A673 (cell line): ENCODE results near the gene ADAM17.

Source experiments
- EZH2 ChIP-seq: fragments of 200-600 bp; sonication (generic); IDR thresholded peaks from 2 replicates; pipeline ENCODE4 v1.6.1; 2017; ENCODE audit warnings: borderline replicate concordance, low read depth, mild to moderate bottlenecking, mixed read lengths, antibody characterized with exemption, low read length; ENCODE audit not compliant: poor library complexity, severe bottlenecking
- TF ChIP-seq, protein P1 (sequence below): fragments of 300-800, 200-600 bp; sonication (generic); conservative IDR thresholded peaks from 2 replicates; pipeline ENCODE4 v1.5.1; 2017; ENCODE audit warnings: low read depth, mild to moderate bottlenecking, antibody characterized with exemption, low read length, moderate library complexity, mixed read lengths

DNA sequence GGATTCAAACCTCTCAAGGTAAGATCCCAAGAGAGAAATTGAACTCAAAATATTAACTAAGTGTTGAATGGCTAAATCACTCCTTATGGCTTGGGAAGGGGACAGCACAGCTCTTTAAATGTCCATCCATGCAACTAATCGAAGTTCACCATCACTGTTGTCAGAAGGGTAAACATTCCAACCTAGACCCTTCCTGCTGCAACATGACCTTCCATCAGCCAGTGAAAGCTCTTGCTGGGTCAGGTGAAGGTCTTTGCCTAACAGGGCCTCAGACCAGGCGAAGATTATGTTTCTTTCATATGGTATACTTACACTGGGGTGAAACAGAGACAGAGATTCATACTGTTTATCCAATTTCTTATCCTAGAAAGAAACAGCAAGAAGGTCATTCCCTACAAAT lies 64.8 kb downstream of the ADAM17 start:
- TF ChIP-seq, protein P1, sequence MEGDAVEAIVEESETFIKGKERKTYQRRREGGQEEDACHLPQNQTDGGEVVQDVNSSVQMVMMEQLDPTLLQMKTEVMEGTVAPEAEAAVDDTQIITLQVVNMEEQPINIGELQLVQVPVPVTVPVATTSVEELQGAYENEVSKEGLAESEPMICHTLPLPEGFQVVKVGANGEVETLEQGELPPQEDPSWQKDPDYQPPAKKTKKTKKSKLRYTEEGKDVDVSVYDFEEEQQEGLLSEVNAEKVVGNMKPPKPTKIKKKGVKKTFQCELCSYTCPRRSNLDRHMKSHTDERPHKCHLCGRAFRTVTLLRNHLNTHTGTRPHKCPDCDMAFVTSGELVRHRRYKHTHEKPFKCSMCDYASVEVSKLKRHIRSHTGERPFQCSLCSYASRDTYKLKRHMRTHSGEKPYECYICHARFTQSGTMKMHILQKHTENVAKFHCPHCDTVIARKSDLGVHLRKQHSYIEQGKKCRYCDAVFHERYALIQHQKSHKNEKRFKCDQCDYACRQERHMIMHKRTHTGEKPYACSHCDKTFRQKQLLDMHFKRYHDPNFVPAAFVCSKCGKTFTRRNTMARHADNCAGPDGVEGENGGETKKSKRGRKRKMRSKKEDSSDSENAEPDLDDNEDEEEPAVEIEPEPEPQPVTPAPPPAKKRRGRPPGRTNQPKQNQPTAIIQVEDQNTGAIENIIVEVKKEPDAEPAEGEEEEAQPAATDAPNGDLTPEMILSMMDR: no peak
- no peak for TF ChIP-seq EZH2
